UCSD-AML1 (cell line): ENCODE results near the gene DLEC1.
"Not testable (repeated sequence)": the region's sequence is repeated elsewhere in the genome, so short reads cannot be mapped to it uniquely, and the experiment has no call there.

ENCODE experiments used
- DNase-seq: peaks from one replicate; lab custom pipeline; 2025; ENCODE audit not compliant: unreplicated experiment; lab: John Stamatoyannopoulos, UW

Gene DLEC1

DNA sequence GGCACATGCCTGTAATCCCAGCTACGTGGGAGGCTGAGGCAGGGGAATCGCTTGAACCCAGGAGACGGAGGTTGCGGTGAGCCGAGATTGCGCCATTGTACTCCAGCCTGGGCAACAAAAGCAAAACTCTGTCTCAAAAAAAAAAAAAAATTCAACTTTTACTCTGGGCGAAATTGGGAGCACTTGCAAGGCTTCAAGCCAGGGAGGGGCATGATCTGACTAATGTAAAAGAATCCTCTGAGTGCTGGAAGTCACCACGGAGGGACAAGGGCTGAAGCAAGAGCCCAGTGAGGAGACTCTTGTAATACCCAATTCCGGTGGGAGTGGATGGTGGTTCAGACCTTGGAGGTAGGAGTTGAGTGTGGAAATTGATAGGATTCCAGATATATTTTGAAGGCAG, 4.7 kb upstream of the DLEC1 start:
- DNase-seq, result not testable (repeated sequence)

DNA sequence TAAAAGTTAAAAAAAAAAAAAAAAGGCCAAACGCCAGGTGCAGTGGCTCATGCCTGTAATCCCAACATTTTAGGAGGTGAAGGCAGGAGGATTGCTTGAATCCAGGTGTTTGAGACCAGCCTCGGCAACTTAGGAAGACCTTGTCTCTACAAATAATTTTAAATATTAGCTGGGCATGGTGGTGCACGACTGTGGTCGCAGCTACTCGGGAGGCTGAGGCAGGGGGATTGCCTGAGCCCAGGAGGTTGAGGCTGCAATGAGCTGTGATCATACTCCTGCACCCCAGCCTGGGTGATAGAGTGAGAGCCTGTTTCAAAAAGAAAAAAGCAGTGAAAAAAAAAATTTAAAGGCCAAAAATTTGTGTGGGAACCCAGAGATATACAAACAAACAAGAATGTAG, 2.7 kb upstream of the DLEC1 start:
- no peak for DNase-seq

- no peak for DNase-seq
Measured at GRCh38 chr3:38036906-38037305, 2.1 kb upstream of the DLEC1 start.

DNA sequence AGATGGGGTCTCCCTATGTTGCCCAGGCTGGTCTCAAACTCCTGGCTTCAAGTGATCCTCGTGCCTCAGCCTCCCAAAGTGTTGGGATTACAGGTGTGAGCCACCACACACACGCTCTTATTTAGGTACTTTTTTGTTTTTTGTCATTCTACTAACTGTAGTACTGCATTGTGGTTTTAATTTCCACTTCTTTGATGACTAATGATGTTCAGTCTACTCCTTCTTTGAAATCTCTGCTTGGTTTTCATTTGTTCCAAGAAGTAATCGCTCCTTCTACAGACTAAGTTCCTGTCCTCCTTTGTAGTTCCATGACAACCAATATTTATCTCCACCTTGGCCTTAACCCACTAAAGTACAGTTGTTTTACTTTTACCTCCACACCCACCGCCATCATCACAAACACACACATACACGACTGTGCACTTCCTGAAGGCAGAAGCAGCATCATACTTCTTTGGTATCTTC, 529 bp upstream of the DLEC1 start:
- DNase-seq, result no peak

GRCh38 chr3:38039899-38040261, 872 bp downstream of the DLEC1 start:
- DNase-seq, result peak; percentile 65

DNA sequence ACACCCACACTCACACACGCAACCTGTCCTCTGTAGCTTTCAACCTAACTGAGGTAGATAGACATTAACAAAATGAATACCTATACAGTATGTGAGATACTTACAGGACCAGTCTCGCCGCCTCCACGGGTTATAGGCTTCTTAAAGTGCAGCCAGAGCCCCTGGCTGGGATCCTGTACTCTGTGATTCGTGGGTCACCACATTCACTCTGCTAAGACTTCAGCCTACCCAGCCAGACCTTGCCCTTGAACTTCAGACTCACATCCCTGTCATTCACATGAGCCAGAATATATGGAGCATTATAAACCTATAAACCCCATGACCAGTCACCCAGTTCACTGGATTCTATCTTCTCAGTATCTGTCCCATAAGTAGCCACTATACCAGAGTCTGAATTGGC, 1.4 kb downstream of the DLEC1 start:
- DNase-seq, result no peak

- DNase-seq, result no peak
Measured at GRCh38 chr3:38043486-38043885, 4.5 kb downstream of the DLEC1 start.

GRCh38 chr3:38046027-38046426, 7.0 kb downstream of the DLEC1 start:
- no peak for DNase-seq

DNA sequence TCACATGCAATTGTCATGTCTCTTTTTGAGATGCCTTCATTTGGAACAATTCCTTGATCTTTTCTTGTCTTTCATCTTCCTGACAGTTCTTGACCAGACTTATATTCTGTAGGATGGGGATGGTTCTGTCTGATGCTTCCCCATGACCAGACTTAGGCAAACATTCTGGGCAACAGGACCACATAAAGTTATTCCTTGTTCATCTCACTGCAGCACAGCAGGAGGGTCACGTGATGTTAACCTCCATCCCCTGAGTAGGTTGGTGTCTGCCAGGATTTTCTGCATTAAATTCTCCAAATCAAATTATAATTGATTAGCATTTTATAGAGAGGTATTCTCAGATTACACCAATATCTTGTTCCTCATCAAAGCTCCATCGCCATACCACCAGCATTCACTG, 7.8 kb downstream of the DLEC1 start:
- no peak for DNase-seq

DNA sequence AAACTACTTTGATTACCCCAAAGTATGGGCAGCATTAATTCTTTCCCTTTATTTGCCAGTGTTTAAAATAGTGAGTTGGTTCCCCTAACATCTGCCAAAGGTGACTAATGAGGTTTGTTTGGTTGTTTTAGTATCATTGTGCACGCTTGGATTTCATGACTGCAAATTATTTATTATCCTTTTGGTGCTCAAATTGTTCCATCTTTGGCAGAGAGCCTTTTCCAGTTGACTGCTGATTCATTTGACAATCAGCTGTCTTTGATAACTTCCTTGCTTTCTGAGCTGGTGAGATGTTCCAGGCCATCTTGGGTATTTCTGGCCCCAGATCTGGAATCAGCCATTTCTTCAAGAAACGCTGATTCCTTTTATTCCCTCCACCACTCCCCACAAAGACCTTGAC, 8.9 kb downstream of the DLEC1 start:
- DNase-seq, result no peak

- no peak for DNase-seq
Measured at GRCh38 chr3:38049358-38050126, 10.5 kb downstream of the DLEC1 start.

GRCh38 chr3:38051131-38051530, 12.1 kb downstream of the DLEC1 start:
- no peak for DNase-seq

- not testable (repeated sequence) for DNase-seq
Measured at GRCh38 chr3:38053286-38053685, 14.3 kb downstream of the DLEC1 start.

GRCh38 chr3:38053813-38054498, 14.9 kb downstream of the DLEC1 start:
- not testable (repeated sequence) for DNase-seq

GRCh38 chr3:38054499-38055001, 15.5 kb downstream of the DLEC1 start:
- DNase-seq, result no peak

- no peak for DNase-seq
Measured at GRCh38 chr3:38059148-38059547, 20.1 kb downstream of the DLEC1 start.

DNA sequence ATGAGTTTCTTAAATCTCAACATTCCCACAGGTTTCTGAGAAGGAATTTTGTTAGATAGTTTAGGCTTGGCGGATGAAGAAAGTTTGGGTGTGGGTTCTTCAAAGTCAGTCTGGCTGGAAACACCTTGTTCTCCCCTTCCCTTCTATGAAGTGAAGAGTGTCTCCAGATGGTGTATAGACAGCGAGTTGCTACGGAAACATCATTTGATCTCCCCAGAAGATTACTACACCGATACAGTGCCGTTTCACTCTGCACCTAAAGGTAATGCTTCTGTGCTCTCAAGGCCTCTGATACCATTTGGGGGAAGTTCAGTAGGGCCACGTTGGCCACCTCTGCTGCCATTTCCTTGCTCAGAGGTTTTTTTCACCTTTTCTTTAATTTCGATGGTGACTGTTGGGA, 20.6 kb downstream of the DLEC1 start:
- DNase-seq, result no peak

GRCh38 chr3:38062809-38063208, 23.8 kb downstream of the DLEC1 start:
- DNase-seq, result no peak

GRCh38 chr3:38064453-38064852, 25.4 kb downstream of the DLEC1 start:
- not testable (repeated sequence) for DNase-seq

DNA sequence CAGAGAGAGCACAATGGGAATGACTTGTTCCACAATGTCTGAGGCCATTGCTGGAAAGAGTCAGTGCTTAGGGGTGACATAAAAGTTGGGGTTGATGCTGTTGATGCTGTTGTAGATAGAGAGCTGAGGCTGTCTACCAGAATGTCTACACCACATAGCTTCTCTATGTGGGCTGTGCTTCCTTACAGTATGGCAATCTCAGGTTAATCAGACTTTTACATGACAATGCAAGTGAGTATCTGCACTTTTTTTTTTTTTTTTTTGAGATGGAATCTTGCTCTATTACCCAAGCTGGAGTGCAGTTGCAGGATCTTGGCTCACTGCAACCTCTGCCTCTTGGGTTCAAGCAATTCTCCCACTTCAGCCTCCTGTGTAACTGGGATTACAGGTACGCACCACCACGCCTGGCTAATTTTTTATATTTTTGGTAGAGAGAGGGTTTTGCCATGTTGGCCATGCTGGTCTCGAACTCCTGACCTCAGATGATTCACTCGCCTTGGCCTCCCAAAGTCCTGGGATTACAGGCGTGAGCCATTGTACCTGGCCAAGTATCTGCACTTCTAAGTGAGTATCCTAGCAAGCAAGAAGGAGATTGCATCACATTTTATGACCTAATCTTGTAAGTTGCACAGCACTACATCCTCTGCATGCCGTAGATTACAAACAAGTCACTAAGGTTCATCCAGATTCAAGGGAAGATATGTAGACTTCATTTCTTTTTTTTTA, 28.7 kb downstream of the DLEC1 start:
- DNase-seq, result no peak

- no peak for DNase-seq
Measured at GRCh38 chr3:38070013-38070412, 31.0 kb downstream of the DLEC1 start.

GRCh38 chr3:38077073-38077472, 38.1 kb downstream of the DLEC1 start:
- not testable (repeated sequence) for DNase-seq
